ENCODE results near the gene VPS13A.

The VPS13A gene

DNA sequence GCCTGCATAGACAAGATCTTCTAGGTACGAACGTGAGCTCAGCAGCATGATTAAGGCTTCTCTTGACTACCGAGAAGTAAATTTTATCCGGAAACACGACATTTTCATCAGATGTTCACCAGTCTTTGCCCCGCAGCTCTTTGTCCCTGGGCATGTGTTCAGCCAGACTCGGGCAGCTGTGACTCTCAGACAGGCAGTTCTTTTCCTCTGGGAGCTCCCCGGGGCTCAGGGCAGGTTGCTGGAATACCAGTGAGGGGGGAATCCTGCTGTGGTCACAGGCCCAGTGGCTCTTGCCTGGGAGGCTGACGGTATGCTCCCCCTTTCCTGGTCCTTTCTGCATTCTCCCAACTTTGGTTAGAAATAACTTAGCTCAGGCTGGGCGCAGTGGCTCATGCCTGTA is 284.7 kb downstream of the VPS13A start:
- no peak for DNase-seq

- no peak for DNase-seq
These were observed 285.8 kb downstream of the VPS13A start for GRCh38 chr9:77463151-77463550.

GRCh38 chr9:77464661-77465060 is 287.3 kb downstream of the VPS13A start:
- DNase-seq, result no peak

DNA sequence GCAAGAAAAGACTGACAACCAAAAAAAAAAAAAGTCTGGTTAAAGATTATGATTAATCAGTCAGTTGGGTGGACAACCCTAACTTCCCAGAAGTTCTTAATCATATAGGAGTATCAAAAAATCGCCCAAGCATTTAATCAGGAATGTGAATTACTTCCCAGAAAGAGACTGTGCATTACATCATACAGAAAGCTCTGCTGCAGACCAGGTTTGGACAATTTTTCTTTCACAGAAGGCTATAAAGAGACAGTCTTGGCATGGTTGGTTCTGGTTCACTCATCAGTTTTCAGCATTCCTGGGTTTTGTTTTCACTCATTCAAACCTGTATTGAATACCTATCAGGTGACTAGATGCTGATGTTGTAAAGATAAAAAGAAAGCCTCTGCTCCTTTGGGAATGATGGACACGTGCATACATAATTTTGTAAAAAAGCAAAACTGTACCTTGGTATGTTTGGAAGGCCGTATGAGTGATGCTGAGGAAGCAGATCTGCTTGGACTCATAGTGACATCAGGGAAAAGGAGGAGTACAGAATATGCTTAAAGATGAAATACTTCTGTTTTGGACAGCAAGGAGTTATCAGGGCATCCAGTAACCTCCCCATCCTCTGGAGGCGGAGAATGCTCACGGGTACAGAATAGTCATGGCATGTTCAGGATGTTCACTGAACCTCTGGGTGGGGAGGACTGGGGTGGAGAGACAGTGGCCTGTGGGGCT is 292.3 kb downstream of the VPS13A start:
- DNase-seq, result no peak
